GM18508 (cell line): Measurements from ENCODE around the gene NUDT15.
"Not testable (repeated sequence)": the region's sequence is repeated elsewhere in the genome, so short reads cannot be mapped to it uniquely, and the experiment has no call there.

ENCODE experiments used
- ATAC-seq: cut with Tn5 transposase; IDR thresholded peaks from one replicate; pipeline ENCODE4 v1.9.1; 2021; ENCODE audit warnings: moderate number of reproducible peaks; ENCODE audit not compliant: insufficient read depth, unreplicated experiment

The NUDT15 gene

DNA sequence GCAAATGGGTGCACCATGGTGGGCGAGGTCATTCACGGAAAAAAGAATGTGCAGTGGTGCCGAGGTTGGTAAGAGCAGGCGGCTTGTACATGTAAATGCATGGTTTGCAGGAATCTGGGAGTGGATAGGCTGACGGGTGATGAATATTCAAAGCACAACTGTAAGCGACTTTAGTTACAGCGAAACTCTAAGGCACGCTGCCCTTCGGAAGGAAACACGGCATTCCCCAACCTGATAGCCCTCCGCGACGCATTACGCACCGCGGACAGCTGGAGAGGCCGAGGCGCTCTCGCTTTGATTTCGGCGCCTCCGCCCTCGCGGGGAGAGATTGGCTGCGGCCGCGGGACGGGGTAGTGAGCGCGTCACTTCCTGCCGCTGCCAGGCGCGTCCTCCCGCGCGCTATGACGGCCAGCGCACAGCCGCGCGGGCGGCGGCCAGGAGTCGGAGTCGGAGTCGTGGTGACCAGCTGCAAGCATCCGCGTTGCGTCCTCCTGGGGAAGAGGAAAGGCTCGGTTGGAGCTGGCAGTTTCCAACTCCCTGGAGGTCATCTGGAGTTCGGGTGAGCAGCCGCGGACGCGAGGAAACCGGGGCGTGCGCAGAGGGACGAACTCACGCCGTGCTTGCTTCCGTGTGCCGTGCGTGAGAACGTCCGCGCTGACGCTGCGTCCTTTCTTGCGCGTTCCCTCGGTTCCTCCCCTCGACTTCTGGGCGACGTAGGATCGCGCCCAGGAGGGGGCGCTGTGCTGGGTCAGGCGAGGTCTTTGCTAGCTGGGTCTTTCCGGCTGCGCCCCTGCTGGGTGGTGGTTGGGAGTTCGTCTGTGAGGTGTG, at the start of gene NUDT15:
TSS of gene NUDT15 (plus strand) at position 381 of the 828 bp plus-strand sequence. CDS start at position 402, 21 bp downstream.
- ATAC-seq, result peak; percentile 74

DNA sequence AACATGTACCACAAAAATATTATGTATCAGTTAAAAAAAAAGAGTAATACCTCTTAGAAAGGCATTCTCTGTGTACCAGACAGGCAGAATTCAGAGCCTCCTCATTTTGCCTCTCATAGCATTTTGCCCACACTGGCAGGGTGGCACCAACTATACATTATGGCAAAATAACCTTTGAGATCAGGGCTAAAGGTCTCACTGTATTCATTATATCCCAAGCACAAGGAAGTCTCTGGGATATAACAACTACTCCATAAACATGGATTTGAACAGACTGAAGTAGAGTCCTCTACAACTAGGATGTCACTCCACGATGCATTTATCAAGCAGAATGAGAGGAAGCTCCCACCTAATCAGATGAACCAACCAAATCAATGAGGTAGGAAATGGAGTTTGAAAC, 47.1 kb upstream of the NUDT15 start:
- ATAC-seq, result no peak

DNA sequence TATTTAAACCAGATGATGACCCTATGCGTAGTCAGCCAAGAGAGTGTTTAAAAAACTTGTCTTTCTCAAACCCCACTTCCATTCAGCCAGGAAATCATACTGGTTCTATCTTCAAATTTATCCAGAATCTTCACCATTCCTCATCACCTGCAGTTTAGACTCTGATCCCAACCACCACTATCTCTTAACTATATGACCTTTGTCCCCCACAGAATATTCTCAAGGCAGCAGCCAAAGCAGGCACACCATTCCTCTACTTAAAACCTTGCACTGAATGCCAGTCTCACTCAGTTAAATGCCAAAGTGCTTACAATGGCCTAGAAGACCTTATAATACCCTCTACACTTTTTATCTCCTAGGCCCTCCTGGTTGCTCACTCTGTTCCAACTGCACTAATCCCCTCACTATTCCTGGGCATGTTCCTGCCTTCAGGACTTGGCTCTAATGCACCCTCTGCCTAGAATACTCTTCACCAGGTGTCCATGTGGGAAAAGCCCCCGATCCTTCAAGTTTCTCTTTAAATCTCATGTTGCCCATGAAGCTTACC, 46.5 kb upstream of the NUDT15 start:
- ATAC-seq, result no peak

DNA sequence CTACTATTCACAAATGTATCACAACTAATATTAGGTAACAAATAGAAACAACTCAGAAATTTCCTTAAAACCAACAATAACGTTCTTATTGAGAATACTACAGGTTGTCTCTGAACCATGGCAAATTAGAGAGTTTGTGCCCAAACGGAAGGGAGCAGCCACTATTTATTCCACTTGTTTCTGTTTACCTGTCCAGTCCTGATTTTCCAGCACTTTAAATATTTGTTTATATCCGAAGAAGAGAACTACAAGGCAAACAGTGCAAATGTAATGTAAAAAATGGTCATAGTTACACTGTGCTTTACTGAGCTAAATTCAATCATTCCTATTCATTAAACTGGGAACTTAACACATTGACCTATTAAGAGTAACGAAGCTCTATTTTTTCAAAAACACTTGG, 45.7 kb upstream of the NUDT15 start:
- no peak for ATAC-seq

DNA sequence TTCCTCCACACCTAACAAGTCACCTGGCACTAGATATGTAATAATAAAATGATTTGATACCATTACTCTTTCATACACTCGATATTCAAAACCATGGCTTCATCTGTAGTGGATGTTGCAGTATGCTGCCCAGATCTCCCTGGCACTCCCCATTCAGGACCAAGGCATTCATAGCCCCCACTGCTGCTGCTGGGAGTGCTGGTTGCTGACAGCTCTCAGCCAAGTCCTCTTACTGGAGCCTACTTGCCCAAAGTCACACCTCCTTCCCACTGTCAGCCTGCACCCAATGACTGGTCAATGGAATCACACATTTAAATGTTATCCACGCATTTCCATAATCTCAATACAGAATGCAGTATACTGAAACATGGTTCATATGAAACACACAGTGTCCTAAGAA, 40.1 kb upstream of the NUDT15 start:
- ATAC-seq, result no peak

DNA sequence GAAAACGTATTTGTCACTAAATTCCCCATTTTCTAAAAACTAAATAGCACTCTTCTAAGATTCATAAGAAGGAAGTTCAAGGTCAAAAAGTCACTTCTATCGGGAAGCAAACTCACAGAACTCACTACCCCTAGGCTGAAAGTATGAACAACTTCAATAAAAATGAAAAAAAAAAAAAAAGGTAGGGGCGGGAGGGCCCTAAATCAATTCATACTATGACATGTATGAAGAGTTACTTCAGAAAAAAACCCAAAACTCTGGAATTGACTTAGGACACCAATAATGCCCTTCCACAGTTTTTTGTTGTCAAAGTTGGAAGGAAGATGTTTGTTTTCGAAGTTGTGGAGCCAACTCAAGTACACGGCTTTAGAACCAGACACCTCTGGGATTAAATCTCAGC, 37.6 kb upstream of the NUDT15 start:
- ATAC-seq, result no peak

DNA sequence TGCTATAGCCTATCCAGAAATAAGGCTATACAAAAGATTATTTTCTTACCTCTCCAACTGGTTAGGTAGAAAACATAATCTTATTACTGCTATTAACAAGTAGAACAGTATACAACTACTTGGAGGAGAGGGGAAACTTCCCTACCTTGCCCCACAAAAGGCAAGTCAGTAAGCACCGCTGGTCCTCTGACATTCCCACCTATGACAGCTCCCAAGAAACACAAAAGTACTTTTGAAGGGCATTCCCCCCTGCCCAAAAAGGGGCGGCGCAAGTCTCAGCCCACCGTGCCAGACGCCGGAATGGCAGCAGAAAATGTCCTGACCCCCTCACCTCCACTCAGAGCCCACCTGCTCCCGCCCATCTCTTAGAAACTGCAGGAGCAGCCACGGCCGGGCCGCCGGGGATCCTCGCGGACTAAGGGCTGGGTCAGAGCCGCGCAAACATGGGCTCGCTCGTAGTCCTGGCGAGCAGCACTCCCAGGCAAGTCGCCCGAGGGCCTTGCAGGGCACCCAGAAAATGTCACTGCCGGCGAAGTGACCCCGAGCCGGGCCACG, 36.9 kb upstream of the NUDT15 start:
- peak; percentile 31 for ATAC-seq

DNA sequence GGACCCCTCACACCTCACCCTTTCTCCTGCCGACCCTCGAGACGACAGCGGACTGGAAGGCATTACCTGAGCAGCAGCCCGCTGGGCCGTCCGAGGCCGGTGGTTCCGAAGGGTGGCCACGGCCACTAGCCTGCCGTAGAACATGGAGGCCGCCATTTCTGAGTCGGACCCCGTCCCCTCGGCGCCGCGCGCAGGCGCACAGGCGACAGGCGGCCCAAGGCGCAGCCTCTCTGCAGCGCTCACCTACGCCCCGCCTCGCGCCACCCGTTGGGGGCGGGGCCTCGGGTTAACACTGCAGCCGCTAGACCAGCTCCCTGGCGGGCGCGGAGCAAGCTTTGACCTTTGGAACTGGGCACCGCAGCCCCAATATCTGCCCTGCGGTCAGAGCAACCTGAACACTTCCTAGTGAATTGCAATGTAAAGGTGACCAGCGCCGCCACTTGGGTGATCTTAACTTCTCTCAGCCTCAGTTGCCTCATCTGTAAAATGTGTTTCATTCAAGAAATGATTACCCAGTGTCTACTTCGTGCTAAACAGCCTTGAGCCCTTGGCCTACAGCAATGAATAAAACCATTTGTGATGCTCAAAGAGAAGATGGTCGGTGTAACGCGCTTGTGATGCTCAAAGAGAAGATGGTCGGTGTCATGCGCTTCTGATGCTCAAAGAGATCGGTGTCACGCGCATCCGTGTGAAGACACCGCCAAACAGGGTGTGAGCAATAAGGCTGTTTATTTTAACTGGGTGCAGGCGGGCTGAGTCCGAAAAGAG, 36.2 kb upstream of the NUDT15 start, which contains the start of gene SUCLA2:
TSS of gene SUCLA2 (minus strand) at position 160 of the 768 bp plus-strand sequence. CDS start at position 156, 4 bp downstream.
- peak; percentile 90 for ATAC-seq

DNA sequence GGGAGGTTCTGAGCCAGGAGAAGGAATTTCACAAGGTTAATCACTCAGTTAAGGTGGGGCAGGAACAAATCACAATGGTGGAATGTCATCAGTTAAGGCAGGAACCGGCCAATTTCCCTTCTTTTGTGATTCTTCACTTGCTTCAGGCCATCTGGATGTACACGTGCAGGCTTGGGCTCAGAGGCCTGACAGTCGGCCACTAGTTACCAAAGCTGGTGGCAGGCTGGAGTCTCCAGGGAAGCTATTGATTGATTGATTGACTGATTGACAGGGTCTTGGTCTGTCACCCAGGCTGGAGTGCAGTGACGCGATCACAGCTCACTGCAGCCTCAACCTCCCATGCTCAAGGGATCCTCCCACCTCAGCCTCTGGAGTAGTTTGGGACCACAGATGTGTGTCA, 35.5 kb upstream of the NUDT15 start:
- not testable (repeated sequence) for ATAC-seq

DNA sequence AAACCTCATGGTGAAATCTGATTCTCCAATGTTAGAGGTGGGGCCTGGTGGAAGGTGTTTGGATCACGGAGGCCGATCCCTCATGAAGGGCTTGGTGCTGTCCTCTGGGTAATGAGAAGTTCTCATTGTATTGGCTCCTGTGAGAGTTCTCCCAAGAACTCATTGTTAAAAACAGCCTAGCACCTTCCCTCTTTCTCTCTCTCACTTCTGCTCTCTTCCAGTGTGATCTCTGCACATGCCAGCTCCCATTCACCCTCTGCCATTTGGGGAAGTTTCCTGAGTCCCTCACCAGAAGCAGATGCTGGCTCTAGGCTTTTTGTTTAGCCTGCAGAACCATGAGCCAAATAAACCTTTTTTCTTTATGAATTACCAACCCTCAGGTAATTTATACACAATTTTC, 33.3 kb upstream of the NUDT15 start:
- no peak for ATAC-seq

DNA sequence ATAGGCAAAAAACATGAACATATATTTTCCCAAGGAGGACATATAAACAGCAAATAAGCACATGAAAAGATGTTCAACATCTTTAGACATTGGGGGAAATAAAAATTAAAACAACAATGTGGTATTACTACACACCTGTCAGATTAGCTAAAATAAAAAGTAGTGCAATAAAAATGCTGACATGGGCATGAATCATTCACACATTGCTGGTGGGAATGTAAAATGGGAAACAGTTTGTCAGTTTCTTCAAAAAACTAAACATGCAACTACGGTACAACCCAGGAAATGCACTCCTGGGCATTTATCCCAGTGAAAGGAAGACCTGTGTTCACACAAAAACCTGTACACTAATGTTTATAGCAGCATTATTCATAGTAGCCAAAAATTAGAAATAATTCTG, 31.1 kb upstream of the NUDT15 start:
- no peak for ATAC-seq

DNA sequence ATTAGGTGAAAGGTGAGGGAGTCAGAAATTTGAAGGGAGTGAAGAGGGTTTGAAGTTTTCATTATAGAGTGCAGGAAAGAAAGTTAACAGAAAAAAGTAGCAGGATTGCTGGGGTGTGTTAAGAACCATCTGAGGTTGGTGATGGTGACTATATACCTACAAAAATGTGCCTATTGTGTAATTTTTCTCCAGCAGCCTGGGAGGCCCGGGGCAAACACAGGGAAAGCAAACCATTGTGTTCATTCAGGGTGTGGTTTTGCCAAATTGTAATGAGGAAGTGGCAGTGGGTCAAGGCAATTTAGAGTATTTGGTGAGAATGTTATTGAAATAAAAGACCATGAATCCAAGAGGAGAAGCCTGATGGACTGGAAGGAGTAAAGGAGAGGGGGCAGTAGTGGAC, 28.2 kb upstream of the NUDT15 start:
- ATAC-seq, result no peak

DNA sequence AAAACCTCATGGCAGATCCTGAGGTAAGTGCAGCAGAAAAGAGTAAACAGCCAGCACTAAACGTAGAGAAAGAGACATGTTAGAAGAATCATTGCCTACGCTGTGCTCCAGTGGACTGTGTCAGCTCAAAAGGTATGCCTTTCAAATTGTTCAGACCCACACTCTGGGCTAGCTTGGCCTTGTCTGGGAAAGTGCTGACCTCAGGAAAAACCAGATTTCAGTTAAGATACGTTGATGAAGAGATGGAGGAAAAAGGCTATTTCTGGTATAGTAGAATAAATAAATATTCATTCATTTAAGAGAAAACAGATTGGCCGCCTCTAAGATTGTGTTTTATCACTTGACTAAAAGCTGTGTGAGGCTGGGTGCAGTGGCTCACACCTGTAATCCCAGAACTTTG, 26.8 kb upstream of the NUDT15 start:
- ATAC-seq, result no peak

DNA sequence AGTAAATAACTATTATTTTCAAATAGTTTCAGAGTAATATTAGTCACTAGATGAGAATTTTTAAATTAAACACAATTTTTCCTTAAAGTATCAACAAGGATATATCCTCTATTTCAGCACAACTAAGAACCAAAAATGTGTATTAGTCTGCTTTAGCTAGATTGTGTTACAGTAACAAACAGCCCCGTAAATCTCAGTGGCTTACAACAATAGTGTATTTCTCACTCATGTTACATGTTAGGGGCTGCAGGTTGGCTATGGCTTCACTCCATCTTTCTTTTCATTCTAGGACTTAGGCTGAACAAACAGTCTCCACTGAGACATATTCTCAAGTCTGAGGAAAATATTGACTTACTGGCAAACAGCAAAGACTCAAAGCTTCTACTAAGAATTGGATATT, 24.9 kb upstream of the NUDT15 start:
- ATAC-seq, result no peak

DNA sequence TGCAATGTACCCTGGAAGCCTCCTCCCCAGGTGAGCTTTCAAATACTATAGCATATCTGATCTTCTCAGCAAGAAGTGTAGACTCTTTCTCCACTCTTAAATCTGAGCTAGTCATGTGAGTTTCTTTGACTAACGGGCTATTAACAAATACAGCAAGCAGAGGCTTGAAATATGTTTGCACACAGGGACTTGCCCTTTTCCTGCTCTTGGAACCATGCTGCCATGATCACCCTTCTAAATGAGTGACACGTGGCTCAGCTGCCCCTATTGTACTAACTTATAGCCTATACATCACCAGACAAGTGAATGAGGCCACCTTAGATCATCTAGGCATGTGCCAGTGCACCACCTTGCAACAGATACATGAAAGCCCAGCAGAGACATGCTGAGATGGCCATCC, 23.2 kb upstream of the NUDT15 start:
- ATAC-seq, result no peak

DNA sequence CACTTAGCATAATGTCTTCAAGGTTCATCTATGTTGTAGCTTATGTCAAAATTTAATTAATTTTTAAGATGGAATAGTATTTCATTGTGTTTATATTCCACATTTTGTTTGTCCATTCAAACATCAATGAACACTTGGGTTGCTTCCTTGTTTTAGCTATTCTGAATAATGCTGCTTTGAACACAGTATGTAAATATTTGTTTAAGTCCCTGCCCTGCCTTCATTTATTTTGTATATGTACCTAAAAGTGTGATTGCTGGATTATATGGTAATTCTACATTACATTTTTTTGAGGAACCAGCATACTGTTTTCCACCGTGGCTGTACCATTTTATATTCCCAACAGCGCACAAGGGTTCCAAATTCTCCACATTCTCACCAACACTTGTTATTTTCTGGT, 18.9 kb upstream of the NUDT15 start:
- no peak for ATAC-seq

DNA sequence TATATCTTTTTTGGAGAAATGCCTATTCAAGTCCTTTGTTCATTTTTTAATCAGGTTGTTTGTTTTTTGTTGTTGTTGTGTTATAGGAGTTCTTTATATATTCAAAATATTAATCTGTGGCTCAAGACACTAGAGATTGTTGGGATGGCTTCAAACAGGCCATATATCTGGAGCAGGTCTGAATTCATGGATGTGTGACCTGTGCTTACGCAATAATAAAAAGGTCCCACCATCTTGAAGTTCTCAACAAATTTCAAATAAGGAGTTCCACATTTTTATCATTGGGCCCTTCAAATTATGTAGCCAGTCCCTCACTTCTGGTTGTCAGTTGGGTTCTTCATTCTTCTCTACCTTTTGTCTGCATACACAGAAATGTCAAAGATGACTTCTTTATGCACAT, 17.7 kb upstream of the NUDT15 start:
- no peak for ATAC-seq

DNA sequence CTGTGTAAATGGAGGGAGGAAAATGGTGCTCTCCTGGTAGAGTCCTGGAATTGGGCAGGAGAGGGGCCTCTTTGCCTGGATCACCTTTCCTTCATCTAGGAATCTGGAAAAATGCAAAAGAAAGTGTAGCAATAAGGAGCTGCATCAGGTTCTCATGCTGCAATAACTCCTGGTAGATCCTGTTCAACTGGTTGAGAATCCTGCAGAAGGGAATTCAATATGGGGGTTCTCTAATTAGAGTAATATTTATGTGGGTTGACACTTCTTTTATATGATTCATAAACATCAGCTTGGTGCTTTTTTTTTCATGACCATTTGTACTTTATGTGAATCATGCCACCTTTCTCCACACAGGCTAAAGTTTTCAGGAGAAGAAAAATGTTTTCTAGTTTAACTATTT, 9.5 kb upstream of the NUDT15 start:
- ATAC-seq, result no peak

DNA sequence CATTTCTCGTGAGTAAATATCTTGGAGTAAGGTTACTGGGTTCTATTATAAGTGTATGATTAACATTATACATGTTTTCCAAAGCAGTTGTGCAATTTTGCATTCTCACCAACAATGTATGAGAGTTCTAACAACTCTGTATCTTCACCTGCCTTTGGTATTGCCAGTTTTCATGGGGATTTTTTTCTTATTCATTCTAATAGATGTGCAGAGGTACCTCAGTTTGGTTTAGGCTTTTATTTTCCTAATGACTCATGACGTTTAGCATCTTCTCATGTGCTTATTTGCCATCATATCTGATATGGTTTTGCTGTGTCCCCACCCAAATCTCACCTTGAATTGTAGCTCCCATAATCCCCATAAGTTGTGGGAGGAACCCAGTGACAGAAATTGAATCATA, 7.7 kb upstream of the NUDT15 start:
- ATAC-seq, result no peak

DNA sequence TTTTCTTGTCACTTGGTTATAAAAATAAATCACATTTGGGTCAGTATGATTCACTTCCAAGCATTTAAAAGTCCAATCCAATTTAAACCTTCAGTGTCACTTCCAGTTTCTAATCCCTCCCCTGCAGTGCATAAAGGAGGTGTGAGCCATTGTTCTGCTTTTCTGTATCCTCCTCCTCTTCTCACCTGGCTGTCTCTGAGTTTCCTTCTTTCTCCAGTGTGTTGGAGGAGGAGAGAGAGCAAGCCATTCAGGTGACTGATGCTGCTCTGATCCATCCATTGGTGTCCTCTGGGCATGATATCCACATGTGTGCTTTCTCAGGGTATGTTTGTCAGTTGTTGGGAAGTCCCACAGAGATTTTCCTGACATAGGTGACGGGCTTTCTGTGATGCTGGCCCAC, 1.2 kb downstream of the NUDT15 start:
- ATAC-seq, result no peak

DNA sequence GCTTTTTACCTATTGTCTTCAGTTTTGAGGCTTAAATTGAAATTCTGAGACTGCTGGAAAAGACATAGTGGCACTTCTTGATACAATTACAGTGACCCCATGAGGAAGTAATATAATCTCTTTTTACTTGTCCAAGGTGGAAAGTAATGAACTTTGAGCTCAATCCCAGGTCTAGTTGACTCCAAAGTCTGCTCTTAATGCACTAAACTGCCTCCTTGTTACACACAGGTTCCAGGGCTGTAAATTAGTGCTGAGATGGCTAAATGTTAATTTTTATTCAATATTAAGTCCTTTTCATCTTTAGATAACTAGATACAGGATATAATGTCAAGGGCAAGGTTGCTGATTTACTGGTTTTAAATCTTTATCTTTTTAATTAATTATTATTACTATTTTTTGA, 2.5 kb downstream of the NUDT15 start:
- no peak for ATAC-seq
